Nephron (organoid): ENCODE results near the gene C14orf119.

Experiments used
- H3K27ac Mint-ChIP-seq, 3 experiments: 2 replicates each; pipeline ENCODE4 v1.8.0; 2020; ENCODE audit warnings: mixed read lengths in 3 of 3, mild to moderate bottlenecking in 2 of 3, moderate library complexity in 1 of 3
- H3K27me3 Mint-ChIP-seq: 2 replicates; pipeline ENCODE4 v1.8.0; 2021; ENCODE audit warnings: low read depth, mild to moderate bottlenecking, moderate library complexity, mixed read lengths
- H3K36me3 Mint-ChIP-seq: 2 replicates; pipeline ENCODE4 v1.8.0; 2020; ENCODE audit warnings: low read depth, mixed read lengths
- H3K4me1 Mint-ChIP-seq: 2 replicates; pipeline ENCODE4 v1.8.0; 2020; ENCODE audit warnings: mixed read lengths
- H3K4me3 Mint-ChIP-seq, 3 experiments: 2 replicates each; pipeline ENCODE4 v1.8.0; 2020; ENCODE audit warnings: mild to moderate bottlenecking in 3 of 3, mixed read lengths in 3 of 3, moderate library complexity in 2 of 3
- H3K9me3 Mint-ChIP-seq: 2 replicates; pipeline ENCODE4 v1.8.0; 2020; ENCODE audit warnings: mixed read lengths
- TF ChIP-seq, protein P1 (sequence below), 3 experiments: fragments of 200-600 bp; sonication (generic); IDR thresholded peaks; one replicate each; pipeline ENCODE4 v1.5.0; 2021; ENCODE audit warnings: antibody characterized with exemption in 3 of 3; ENCODE audit not compliant: unreplicated experiment in 3 of 3

Gene C14orf119

DNA sequence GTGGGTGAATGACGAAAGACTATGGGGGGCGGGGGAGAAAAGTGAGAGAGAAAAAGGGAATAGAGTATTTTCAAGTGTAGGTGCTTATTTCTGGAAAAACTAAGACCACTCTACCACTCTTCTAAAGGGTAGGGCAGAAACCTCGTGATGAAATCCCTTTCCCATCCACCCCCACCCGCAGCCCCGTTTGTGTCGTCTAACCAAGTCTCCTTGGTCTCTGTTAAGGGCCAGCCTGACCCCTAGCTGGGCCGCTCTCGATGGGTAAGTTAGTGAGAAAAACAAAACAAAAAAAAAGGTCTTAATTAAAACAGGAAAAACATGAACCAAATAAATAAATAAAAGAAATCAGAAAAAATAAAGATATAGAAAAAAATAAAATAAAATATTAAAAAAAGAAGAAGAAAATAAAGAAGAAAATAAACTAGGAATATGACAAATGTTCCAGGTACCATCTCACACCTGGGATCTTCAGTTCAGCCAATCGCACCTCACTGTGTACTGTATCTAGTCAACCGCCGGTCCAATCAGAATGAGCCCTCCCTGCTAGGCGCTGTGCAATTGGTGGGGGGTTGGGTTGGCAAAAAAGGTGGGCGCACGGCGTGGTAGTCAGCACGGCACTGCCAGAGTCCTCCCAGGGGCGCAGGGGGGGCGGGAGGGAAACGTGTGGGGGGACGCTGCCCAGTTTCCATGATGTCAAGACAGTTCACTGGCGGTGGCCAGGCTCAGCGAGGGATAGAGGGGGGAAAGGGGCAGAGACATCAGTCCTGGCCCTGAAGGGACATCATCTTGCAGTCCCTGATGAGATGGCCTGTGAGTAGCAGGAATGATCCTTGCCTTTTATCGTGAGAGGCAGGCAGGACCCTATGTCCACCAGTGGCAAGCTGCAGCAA is 28.2 kb upstream of the C14orf119 start:
- Mint-ChIP-seq H3K27ac (no peak overlapping the region), H3K9me3 (no peaks in the 10 kb centered on the region), H3K36me3 (peaks cover 74% of the 10 kb centered on the region), H3K4me3 (no peak overlapping the region), H3K4me1 (peaks cover 50% of the 10 kb centered on the region), H3K27me3 (no peaks in the 10 kb centered on the region)
- TF ChIP-seq, protein P1, sequence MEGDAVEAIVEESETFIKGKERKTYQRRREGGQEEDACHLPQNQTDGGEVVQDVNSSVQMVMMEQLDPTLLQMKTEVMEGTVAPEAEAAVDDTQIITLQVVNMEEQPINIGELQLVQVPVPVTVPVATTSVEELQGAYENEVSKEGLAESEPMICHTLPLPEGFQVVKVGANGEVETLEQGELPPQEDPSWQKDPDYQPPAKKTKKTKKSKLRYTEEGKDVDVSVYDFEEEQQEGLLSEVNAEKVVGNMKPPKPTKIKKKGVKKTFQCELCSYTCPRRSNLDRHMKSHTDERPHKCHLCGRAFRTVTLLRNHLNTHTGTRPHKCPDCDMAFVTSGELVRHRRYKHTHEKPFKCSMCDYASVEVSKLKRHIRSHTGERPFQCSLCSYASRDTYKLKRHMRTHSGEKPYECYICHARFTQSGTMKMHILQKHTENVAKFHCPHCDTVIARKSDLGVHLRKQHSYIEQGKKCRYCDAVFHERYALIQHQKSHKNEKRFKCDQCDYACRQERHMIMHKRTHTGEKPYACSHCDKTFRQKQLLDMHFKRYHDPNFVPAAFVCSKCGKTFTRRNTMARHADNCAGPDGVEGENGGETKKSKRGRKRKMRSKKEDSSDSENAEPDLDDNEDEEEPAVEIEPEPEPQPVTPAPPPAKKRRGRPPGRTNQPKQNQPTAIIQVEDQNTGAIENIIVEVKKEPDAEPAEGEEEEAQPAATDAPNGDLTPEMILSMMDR (IDR thresholded peaks at IDR 0.05; ENCODE audit: unreplicated experiment in 3 of 3), result no peak

DNA sequence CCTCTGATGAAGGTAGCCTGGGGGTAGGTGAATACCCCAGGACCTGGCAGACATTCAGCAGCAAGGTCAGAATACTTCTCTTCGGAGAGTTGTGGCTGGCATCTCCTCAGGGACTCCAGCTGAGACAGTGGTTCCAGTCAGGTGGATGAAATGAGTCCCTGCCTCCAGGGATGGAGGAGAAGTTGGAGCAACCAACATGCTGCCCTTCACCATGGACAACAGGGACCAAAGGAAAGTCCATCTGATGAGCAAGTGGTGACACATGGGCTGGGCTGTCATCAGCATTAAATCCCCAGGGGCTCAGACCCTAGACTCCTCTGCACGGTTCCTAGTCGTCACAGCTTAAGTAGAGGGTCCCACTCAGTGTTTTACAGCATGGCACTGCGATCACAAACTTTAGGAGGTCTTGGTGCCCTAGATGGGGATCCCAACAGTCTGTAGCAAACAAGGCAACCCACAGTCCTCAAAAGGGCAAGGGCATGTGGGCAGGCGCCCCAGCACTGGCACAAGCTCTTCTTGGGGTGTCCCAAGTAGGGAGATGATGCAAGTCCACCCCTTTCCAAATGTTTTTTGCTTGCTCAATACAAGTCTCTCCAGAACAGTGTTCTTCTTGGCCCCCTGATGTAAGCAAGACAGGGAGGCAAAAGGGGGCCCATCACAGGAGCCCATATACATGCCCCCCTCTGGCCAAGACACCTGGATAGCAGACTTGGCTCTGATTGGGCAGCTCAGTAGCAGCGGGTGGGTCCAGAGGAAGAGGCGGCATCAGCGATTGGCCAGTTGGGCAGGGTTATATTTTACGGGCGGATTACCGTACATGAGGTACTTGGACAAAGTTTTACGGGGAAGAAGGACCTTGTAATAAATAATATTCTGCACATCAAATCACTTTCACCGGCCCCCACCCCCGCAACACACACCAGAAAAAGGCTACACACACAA is 27.2 kb upstream of the C14orf119 start:
- Mint-ChIP-seq H3K36me3 (peaks cover 70% of the 10 kb centered on the region), H3K9me3 (no peaks in the 10 kb centered on the region), H3K4me1 (peaks cover 51% of the 10 kb centered on the region), H3K27me3 (no peaks in the 10 kb centered on the region), H3K4me3 (peak overlapping the region; percentile 89 to 94 (median 91)), H3K27ac (peak overlapping the region; percentile 85 to 95 (median 91))
- TF ChIP-seq, protein P1 (IDR thresholded peaks at IDR 0.05; ENCODE audit: unreplicated experiment in 3 of 3), result no peak

DNA sequence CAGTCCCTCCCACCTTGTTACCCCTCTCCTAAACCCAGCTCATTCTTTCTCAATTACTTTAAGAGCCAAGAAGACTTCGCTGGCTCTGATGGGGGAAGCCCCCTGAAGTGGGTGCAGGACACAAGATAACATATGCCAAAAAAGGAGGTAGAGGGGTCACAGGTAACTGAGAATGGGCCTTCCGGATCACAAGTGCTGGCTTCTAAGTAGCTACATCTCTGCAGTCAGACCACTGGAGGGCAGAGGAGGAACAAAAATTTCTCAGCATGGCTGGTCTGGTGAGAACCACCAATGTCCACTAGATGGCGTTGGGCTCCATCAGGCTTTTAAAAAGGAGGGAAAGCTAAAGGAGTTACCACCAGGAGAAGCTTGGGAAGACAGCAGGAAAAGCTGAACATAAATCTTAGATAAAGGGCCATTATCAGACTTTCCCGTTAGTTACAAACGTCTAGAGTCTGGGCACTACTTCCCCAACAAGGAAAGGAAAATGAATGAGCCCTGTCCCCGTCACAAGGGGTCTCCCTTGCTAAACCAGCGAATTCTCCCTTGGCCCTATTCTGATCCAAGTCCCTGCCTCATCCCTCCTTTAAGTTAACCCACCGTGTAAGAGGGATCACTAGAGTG is 26.4 kb upstream of the C14orf119 start:
- Mint-ChIP-seq H3K4me1 (peaks cover 47% of the 10 kb centered on the region), H3K27ac (peak overlapping the region; percentile 85 to 95 (median 91)), H3K4me3 (peak overlapping the region; percentile 89 to 94 (median 91)), H3K36me3 (peaks cover 62% of the 10 kb centered on the region), H3K27me3 (no peaks in the 10 kb centered on the region), H3K9me3 (no peaks in the 10 kb centered on the region)
- TF ChIP-seq, protein P1 (IDR thresholded peaks at IDR 0.05; ENCODE audit: unreplicated experiment in 3 of 3), result peak; percentile 99

DNA sequence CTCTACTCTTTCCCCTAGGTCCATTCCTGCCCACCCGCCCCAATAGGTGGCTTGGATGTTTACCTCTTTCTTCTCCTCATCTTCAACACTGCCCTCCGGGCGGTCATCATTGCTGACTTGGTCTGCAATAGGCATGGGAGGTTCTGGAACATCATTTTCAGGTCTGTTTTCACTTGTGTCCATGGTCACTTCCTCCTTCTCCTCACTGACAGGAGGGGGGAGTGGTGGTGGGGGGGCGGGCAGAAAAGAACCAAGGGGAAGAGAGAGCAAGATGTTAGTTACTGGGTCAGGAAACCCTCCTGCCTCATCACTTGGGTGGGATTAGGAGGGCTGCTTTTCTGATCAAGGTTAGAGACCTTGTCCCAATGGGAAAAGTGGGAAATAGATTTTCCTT is 25.9 kb upstream of the C14orf119 start:
- Mint-ChIP-seq H3K4me3 (peak overlapping the region; percentile 89 to 94 (median 91)), H3K4me1 (peaks cover 47% of the 10 kb centered on the region), H3K36me3 (peaks cover 57% of the 10 kb centered on the region), H3K9me3 (no peaks in the 10 kb centered on the region), H3K27ac (peak overlapping the region; percentile 85 to 95 (median 91)), H3K27me3 (no peaks in the 10 kb centered on the region)
- TF ChIP-seq, protein P1 (IDR thresholded peaks at IDR 0.05; ENCODE audit: unreplicated experiment in 3 of 3), result no peak

DNA sequence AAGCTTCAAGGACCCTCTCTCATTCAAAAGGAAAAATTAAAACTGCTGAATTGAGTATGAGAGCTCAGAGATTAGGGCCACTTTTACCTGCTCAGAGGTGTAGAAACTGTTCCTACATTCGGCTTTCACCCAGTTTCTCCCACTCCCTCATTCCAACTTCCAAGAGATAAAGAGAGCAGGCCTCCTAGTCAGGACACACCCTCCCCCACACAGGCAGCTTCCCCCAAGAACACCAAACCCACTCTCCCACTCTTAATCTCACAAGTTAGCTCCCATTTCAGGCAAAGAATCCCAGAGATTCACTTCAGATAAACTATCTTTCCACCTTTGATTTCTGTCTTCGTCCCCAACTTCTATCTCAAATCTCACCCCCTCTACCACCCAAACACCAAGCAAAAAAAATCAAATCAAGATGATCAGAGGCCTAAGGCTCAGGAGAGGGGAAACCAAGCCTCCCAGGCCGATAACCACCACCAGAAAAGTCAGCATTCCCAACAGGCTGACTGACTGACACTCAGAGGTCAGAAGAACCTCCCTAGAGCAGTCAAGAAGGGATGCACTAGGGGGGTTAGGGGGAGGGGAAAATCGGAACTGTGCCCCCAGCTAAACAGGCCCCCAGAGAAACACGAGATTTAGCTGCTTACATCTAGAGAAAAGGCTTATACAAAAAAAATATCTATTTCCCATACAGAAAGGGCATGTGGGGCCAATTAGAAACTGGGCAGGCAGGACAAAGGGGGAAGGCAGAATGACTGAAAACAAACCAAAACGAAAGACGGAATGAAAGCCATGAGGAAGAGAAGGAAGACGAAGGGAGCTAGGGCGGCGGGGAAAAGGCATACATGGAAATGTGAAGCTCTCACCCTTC is 24.8 kb upstream of the C14orf119 start:
- TF ChIP-seq, protein P1 (IDR thresholded peaks at IDR 0.05; ENCODE audit: unreplicated experiment in 3 of 3), result no peak
- peak overlapping the region; percentile 91 to 94 (median 94) for H3K4me3 Mint-ChIP-seq
- no peaks in the 10 kb centered on the region for H3K9me3 Mint-ChIP-seq
- H3K27me3 Mint-ChIP-seq, result no peaks in the 10 kb centered on the region
- H3K4me1 Mint-ChIP-seq, result peaks cover 47% of the 10 kb centered on the region
- H3K36me3 Mint-ChIP-seq, result peaks cover 57% of the 10 kb centered on the region
- peak overlapping the region; percentile 95 to 98 (median 96) for H3K27ac Mint-ChIP-seq
